Renal cortex interstitium (tissue), 15 donors: Measurements from ENCODE around the gene OR6P1. TPM values are rescaled to one million over a fixed set of nuclear protein-coding genes. Genes with fewer than 3 reads are reported as not detected.

Source experiments
- DNase-seq, 11 donors: peaks; one replicate each; pipeline ENCODE4 v3.0.0-alpha.2; 2013; ENCODE audit warnings: low read depth in 9 of 11, low spot score in 4 of 11; ENCODE audit errors: extremely low read depth in 1 of 11
- long read RNA-seq, 16 experiments: transcript quantifications; one replicate each; lab custom pipeline, GENCODE V29; 2026
- polyA plus RNA-seq, 3 donors: library from polyadenylated mRNA; unstranded; fragments of 120-200 nt; gene quantifications; one replicate each; pipeline ENCODE4 v1.2.1, GENCODE V29; 2013; ENCODE audit not compliant: insufficient read length in 3 of 3

Gene OR6P1
- polyA plus RNA-seq, result not detected
- long read RNA-seq, donor 1, partial matches to known transcripts, result 0 of 1 reads
- long read RNA-seq, donor 1, other reads (novel, unspliced or antisense), result 0 of 1 reads
- long read RNA-seq, donor 2, result 0 reads
- long read RNA-seq, donor 3, result 0 reads
- long read RNA-seq, donor 4, result 0 reads
- long read RNA-seq, donor 5, result 0 reads
- long read RNA-seq, donor 6, result 0 reads
- long read RNA-seq, donor 7, result 0 reads
- long read RNA-seq, donor 8, result 0 reads
- long read RNA-seq, donor 9, result 0 reads
- long read RNA-seq, donor 10, result 0 reads
- long read RNA-seq, donor 11, result 0 reads
- long read RNA-seq, donor 12, result 0 reads
- long read RNA-seq, donor 13, result 0 reads
- long read RNA-seq, donor 14, result 0 reads
- long read RNA-seq, donor 15, result 0 reads
- long read RNA-seq, donor 16, result 0 reads

GRCh38 chr1:158570480-158570879 lies at the start of gene OR6P1:
Gene OR6P1, minus strand, starts transcription at chr1:158570580. Its CDS starts 6,976 bp downstream, at chr1:158563604.
- DNase-seq, result no peak

GRCh38 chr1:158613764-158614163 lies 43.4 kb upstream of the OR6P1 start:
- no peak for DNase-seq

GRCh38 chr1:158611916-158612315 lies 41.5 kb upstream of the OR6P1 start:
- DNase-seq, result no peak

- DNase-seq, result no peak
Observed at GRCh38 chr1:158607296-158607695, 36.9 kb upstream of the OR6P1 start.

GRCh38 chr1:158604968-158605367 lies 34.6 kb upstream of the OR6P1 start, which contains the start of gene OR10Z1:
Gene OR10Z1, plus strand, starts transcription at chr1:158605268. Its CDS starts 1,171 bp downstream, at chr1:158606439.
- DNase-seq, result no peak

- DNase-seq, result no peak
Observed at GRCh38 chr1:158600735-158601134, 30.4 kb upstream of the OR6P1 start.

GRCh38 chr1:158586942-158587341 lies 16.6 kb upstream of the OR6P1 start:
- DNase-seq, result no peak

GRCh38 chr1:158583962-158584361 lies 13.6 kb upstream of the OR6P1 start:
- DNase-seq, result no peak

GRCh38 chr1:158579733-158580132 lies 9.4 kb upstream of the OR6P1 start, which contains the start of gene OR10X1:
Gene OR10X1, minus strand, starts transcription at chr1:158579899. Its CDS starts 0 bp downstream, at chr1:158579899.
- no peak for DNase-seq

GRCh38 chr1:158577561-158577960 lies 7.2 kb upstream of the OR6P1 start:
- no peak for DNase-seq

- DNase-seq, result no peak
Observed at GRCh38 chr1:158572226-158572625, 1.8 kb upstream of the OR6P1 start.

GRCh38 chr1:158564608-158565007 lies 5.8 kb downstream of the OR6P1 start:
- DNase-seq, result no peak

GRCh38 chr1:158563853-158564252 lies 6.5 kb downstream of the OR6P1 start:
- DNase-seq, result no peak

- DNase-seq, result no peak
Observed at GRCh38 chr1:158559696-158560095, 10.7 kb downstream of the OR6P1 start.

GRCh38 chr1:158554352-158554751 lies 16.0 kb downstream of the OR6P1 start, which contains the start of gene OR6Y1:
Gene OR6Y1, minus strand, starts transcription at chr1:158554405. Its CDS starts 6,300 bp downstream, at chr1:158548105.
- DNase-seq, result no peak

GRCh38 chr1:158552296-158552695 lies 18.1 kb downstream of the OR6P1 start:
- no peak for DNase-seq

GRCh38 chr1:158547533-158547932 lies 22.8 kb downstream of the OR6P1 start:
- DNase-seq, result no peak

- no peak for DNase-seq
Observed at GRCh38 chr1:158537609-158538008, 32.8 kb downstream of the OR6P1 start.

GRCh38 chr1:158534496-158534895 lies 35.9 kb downstream of the OR6P1 start:
- DNase-seq, result peak in 1 of 11 donors; percentile 8

GRCh38 chr1:158527190-158527815 lies 43.1 kb downstream of the OR6P1 start:
- peak in 4 of 11 donors; percentile 11 to 33 (median 17) for DNase-seq
